C4-2B (cell line): ENCODE data around the gene PID1.

Experiments
- ZFX ChIP-seq: fragments of 450-650 bp; IDR thresholded peaks from 2 replicates; pipeline ENCODE4 v1.6.1; 2017
- TF ChIP-seq, protein P1 (sequence below): fragments of 450-650 bp; conservative IDR thresholded peaks from 2 replicates; pipeline ENCODE4 v1.5.1; 2017; ENCODE audit warnings: mild to moderate bottlenecking

DNA sequence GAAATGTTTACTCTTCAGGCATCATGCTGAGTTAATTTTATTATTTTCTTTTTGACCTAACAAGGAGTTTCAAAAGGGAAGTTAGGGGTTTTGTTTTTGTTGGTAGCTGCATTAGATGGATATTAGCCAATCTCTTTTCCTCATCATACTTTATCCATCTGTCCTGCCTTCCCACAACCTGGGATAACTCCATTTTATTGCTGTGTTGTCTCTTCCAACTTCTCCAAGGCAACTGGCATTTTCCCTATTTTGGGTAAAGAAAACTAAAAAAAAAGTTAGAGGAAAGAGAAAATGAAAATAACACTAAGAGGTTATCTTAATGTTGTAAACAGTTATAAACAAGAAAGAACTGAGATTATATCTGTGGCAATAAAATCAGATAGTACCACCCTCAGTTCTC, 147.0 kb downstream of the PID1 start:
- TF ChIP-seq, protein P1, sequence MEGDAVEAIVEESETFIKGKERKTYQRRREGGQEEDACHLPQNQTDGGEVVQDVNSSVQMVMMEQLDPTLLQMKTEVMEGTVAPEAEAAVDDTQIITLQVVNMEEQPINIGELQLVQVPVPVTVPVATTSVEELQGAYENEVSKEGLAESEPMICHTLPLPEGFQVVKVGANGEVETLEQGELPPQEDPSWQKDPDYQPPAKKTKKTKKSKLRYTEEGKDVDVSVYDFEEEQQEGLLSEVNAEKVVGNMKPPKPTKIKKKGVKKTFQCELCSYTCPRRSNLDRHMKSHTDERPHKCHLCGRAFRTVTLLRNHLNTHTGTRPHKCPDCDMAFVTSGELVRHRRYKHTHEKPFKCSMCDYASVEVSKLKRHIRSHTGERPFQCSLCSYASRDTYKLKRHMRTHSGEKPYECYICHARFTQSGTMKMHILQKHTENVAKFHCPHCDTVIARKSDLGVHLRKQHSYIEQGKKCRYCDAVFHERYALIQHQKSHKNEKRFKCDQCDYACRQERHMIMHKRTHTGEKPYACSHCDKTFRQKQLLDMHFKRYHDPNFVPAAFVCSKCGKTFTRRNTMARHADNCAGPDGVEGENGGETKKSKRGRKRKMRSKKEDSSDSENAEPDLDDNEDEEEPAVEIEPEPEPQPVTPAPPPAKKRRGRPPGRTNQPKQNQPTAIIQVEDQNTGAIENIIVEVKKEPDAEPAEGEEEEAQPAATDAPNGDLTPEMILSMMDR: no peak
- TF ChIP-seq ZFX: no peak
